ENCODE results near the gene ABCF2.

DNA sequence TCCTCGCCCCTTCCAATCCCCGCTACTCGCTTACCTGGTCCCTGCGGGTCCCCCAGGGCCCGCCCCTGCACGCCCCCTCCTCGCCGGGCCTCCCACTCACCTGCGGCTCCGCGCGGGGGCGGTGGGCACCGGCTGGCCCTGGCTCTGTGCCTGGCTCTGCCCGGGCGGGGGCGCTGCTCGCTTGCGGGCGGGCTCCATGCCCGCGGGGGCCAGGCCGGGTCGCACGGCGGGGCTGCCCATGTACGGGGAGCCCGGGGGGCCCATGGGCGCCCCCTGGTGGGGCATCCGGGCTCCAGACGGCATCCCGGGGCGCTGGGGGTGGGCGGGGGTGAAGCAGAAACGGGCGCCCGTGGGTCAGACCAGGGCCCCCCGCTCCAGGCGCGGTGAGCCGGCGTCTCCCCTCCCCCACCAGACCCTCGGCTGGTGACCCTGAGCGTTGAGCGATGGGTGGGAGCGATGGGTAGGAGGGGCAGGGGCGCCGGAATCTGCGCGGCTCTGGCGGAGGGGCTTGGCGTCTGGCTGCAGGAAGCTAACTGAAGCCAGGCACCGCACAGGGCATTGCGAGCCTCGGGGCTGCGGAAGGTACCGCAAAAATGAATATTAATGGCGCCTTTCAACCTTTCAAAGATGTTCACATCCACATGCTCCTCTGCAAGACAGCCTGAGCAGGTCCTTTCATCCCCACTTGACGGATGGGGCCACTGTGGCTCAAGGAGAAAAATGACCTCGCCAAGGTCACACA lies 18.5 kb upstream of the ABCF2 start:
- TF ChIP-seq CTCF (conservative IDR thresholded peaks at IDR 0.05 in 1 of 2, IDR thresholded peaks at IDR 0.05 in 1 of 2; ENCODE audit: extremely low read depth in 1 of 2, insufficient read depth in 1 of 2, low read depth in 1 of 2, low read length in 2 of 2) = peak in 1 of 2 donors; percentile 45
- TF ChIP-seq EZH2 (IDR thresholded peaks at IDR 0.05; ENCODE audit: borderline replicate concordance, low read length) = peak; percentile 32
